IPS-20b (cell line): ENCODE measurements around the gene PTPRN2.

ENCODE experiments used
- H3K27ac ChIP-seq: one replicate; pipeline ENCODE4 v1.5.1; 2013; ENCODE audit warnings: low read length
- H3K27me3 ChIP-seq: 2 replicates; pipeline ENCODE4 v1.6.1; 2013; ENCODE audit warnings: mild to moderate bottlenecking, low read length, inconsistent platforms; ENCODE audit not compliant: insufficient read depth
- H3K36me3 ChIP-seq: 2 replicates; pipeline ENCODE4 v1.6.1; 2013; ENCODE audit warnings: low read depth, mild to moderate bottlenecking, inconsistent platforms, low read length, moderate library complexity; ENCODE audit not compliant: insufficient read depth
- H3K4me1 ChIP-seq: 2 replicates; pipeline ENCODE4 v1.6.1; 2013; ENCODE audit warnings: mild to moderate bottlenecking, control low read depth, inconsistent platforms, low read length, moderate library complexity; ENCODE audit not compliant: insufficient read depth
- H3K4me3 ChIP-seq: 2 replicates; pipeline ENCODE4 v1.5.1; 2013; ENCODE audit warnings: mild to moderate bottlenecking, low read length, inconsistent platforms
- H3K9ac ChIP-seq: 2 replicates; pipeline ENCODE4 v1.6.1; 2013; ENCODE audit warnings: low read depth, mild to moderate bottlenecking, inconsistent platforms, low read length, moderate library complexity
- H3K9me3 ChIP-seq: 2 replicates; pipeline ENCODE4 v1.6.1; 2013; ENCODE audit warnings: mild to moderate bottlenecking, low read depth, low read length, inconsistent platforms; ENCODE audit not compliant: insufficient read depth

PTPRN2 gene

GRCh38 chr7:157605638-157606037 is 982.0 kb downstream of the PTPRN2 start:
- H3K4me3 ChIP-seq: no peak overlapping the region
- no peaks in the 10 kb centered on the region for H3K4me1 ChIP-seq
- H3K36me3 ChIP-seq: no peaks in the 10 kb centered on the region
- H3K27ac ChIP-seq: no peak overlapping the region
- H3K9ac ChIP-seq: no peak overlapping the region
- H3K9me3 ChIP-seq: peaks cover 60% of the 10 kb centered on the region
- H3K27me3 ChIP-seq: peaks cover 21% of the 10 kb centered on the region

- Histone ChIP-seq H3K9ac (no peak overlapping the region), H3K27ac (no peak overlapping the region), H3K4me1 (no peaks in the 10 kb centered on the region), H3K4me3 (no peak overlapping the region), H3K9me3 (peaks cover 58% of the 10 kb centered on the region), H3K36me3 (no peaks in the 10 kb centered on the region), H3K27me3 (peaks cover 28% of the 10 kb centered on the region)
These were observed 982.8 kb downstream of the PTPRN2 start for GRCh38 chr7:157604661-157605381.

- no peak overlapping the region for H3K4me3 ChIP-seq
- H3K4me1 ChIP-seq: no peaks in the 10 kb centered on the region
- H3K36me3 ChIP-seq: no peaks in the 10 kb centered on the region
- no peak overlapping the region for H3K9ac ChIP-seq
- peaks cover 50% of the 10 kb centered on the region for H3K9me3 ChIP-seq
- no peak overlapping the region for H3K27ac ChIP-seq
- H3K27me3 ChIP-seq: peaks cover 39% of the 10 kb centered on the region
These were observed 983.9 kb downstream of the PTPRN2 start for GRCh38 chr7:157603716-157604115.

- Histone ChIP-seq H3K4me1 (no peaks in the 10 kb centered on the region), H3K27ac (no peak overlapping the region), H3K9me3 (peaks cover 50% of the 10 kb centered on the region), H3K4me3 (no peak overlapping the region), H3K9ac (no peak overlapping the region), H3K27me3 (peaks cover 46% of the 10 kb centered on the region), H3K36me3 (no peaks in the 10 kb centered on the region)
These were observed 984.6 kb downstream of the PTPRN2 start for GRCh38 chr7:157603005-157603404.

DNA sequence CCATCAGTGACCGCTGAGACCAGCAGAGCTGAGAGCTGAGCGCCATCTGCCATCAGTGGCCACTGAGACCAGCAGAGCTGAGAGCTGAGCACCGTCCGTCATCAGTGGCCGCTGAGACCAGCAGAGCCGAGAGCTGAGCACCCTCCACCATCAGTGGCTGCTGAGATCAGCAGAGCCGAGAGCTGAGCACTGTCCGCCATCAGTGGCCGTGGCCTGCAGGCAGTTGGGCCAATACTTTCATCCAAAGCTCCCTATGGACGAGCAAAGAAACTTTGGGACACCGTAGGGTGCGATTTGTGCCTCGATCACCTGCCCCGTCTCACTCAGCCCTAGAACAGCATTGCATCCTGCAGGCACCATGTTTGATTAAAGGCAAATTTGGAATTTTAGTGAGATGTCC is 985.0 kb downstream of the PTPRN2 start:
- H3K4me3 ChIP-seq: no peak overlapping the region
- H3K4me1 ChIP-seq: no peaks in the 10 kb centered on the region
- H3K27ac ChIP-seq: no peak overlapping the region
- H3K9me3 ChIP-seq: peaks cover 52% of the 10 kb centered on the region
- H3K36me3 ChIP-seq: no peaks in the 10 kb centered on the region
- no peak overlapping the region for H3K9ac ChIP-seq
- H3K27me3 ChIP-seq: peaks cover 50% of the 10 kb centered on the region

- Histone ChIP-seq H3K9me3 (peaks cover 49% of the 10 kb centered on the region), H3K27ac (no peak overlapping the region), H3K4me3 (no peak overlapping the region), H3K27me3 (peaks cover 54% of the 10 kb centered on the region), H3K9ac (no peak overlapping the region), H3K36me3 (no peaks in the 10 kb centered on the region), H3K4me1 (no peaks in the 10 kb centered on the region)
These were observed 985.5 kb downstream of the PTPRN2 start for GRCh38 chr7:157602156-157602555.

DNA sequence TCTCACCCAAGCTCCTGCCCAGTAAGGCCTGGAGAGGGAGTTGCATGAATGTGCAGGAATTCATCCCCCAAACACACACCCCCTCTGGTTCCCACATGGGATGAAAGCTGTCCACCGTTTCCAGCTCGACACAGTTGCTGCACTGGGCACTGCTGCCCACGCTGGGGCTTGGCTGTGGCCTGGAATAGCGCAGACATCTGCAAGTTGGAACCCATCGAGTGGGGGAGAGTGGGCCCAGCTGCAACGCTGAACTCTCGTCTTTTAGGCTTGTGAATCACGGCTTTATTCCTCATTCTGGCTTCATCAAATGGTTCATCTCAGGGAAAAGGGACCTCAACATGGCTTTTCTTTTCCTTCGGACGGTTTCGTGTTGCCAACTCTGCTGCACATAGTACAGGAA is 986.1 kb downstream of the PTPRN2 start:
- Histone ChIP-seq H3K4me1 (no peaks in the 10 kb centered on the region), H3K36me3 (no peaks in the 10 kb centered on the region), H3K27me3 (peaks cover 61% of the 10 kb centered on the region), H3K27ac (no peak overlapping the region), H3K4me3 (no peak overlapping the region), H3K9me3 (peaks cover 44% of the 10 kb centered on the region), H3K9ac (no peak overlapping the region)

DNA sequence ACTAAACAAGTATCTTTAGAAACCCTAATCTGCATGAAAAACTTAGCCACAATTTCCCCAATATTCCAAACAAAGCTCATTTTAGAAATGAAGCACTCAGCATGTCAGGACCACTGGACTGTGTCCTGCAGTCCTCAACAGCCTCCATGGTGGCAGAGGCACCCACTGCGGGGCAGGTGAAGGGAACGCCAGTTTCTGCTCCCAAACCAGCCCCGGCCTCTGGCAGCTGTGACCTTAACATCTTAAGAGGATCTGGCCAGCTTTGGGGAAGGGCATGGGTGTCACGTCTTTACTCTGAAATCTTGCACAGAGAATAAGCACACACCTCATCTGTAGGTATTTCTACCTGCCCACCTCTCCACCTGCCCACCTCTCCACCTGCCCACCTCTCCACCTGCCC is 988.1 kb downstream of the PTPRN2 start:
- peaks cover 39% of the 10 kb centered on the region for H3K9me3 ChIP-seq
- no peaks in the 10 kb centered on the region for H3K36me3 ChIP-seq
- H3K4me3 ChIP-seq: no peak overlapping the region
- H3K27ac ChIP-seq: no peak overlapping the region
- no peak overlapping the region for H3K9ac ChIP-seq
- H3K4me1 ChIP-seq: no peaks in the 10 kb centered on the region
- H3K27me3 ChIP-seq: peaks cover 81% of the 10 kb centered on the region

- Histone ChIP-seq H3K9ac (no peak overlapping the region), H3K27ac (no peak overlapping the region), H3K9me3 (peaks cover 50% of the 10 kb centered on the region), H3K4me1 (no peaks in the 10 kb centered on the region), H3K27me3 (peaks cover 98% of the 10 kb centered on the region), H3K4me3 (no peak overlapping the region), H3K36me3 (no peaks in the 10 kb centered on the region)
These were observed 990.1 kb downstream of the PTPRN2 start for GRCh38 chr7:157597562-157597961.

DNA sequence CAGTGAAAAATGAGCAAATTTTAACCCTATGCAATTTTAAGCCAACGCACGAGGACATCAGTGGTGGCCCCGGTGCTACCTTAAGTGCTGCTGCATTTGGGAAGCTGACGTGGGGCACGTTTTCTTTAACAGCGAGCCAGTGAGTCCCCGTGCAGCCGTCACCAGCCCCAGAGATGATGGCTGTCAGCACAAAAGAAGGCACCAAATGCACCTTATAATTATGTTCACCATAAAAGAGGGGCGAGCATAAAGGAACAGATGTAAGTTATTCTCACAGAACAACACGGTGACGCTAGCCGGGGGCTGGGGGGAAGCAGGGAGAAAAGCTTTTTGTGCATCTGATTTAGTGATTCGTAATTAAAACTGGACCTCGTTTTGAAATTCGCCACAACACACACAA is 990.7 kb downstream of the PTPRN2 start:
- peaks cover 98% of the 10 kb centered on the region for H3K27me3 ChIP-seq
- H3K4me3 ChIP-seq: no peak overlapping the region
- H3K9ac ChIP-seq: no peak overlapping the region
- H3K9me3 ChIP-seq: peaks cover 50% of the 10 kb centered on the region
- H3K4me1 ChIP-seq: no peaks in the 10 kb centered on the region
- H3K27ac ChIP-seq: no peak overlapping the region
- no peaks in the 10 kb centered on the region for H3K36me3 ChIP-seq

GRCh38 chr7:157596471-157596870 is 991.2 kb downstream of the PTPRN2 start:
- Histone ChIP-seq H3K27me3 (peaks cover 98% of the 10 kb centered on the region), H3K4me1 (no peaks in the 10 kb centered on the region), H3K9ac (no peak overlapping the region), H3K27ac (no peak overlapping the region), H3K36me3 (no peaks in the 10 kb centered on the region), H3K9me3 (peaks cover 51% of the 10 kb centered on the region), H3K4me3 (no peak overlapping the region)

DNA sequence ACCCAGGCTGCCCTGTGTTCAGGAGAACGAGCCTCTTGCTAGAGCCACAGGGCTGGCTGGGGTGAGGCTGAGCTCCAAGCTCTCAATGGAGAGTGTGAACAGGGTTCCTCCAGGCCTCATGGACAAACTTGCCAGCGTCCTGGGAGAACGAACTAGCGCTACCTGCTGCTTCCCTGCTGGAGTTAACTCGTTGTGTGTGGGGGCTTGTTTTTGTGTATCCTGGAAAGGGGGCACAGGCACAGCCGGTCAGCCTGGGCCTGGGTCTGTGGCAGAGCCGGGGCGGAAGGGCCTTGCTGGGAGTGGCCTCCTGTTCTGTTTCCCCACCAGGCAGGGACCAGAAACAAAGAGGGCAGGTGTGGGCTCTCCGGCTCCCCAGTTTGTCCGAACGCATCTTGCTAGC is 991.6 kb downstream of the PTPRN2 start:
- Histone ChIP-seq H3K27ac (no peak overlapping the region), H3K36me3 (no peaks in the 10 kb centered on the region), H3K9me3 (peaks cover 52% of the 10 kb centered on the region), H3K4me3 (no peak overlapping the region), H3K4me1 (no peaks in the 10 kb centered on the region), H3K27me3 (peaks cover 98% of the 10 kb centered on the region), H3K9ac (no peak overlapping the region)
